SJCRH30 (cell line): ENCODE data around the gene CLIP3. TPM values are rescaled to one million over a fixed set of nuclear protein-coding genes. Genes with fewer than 3 reads are reported as not detected.

Experiments
- DNase-seq, 2 experiments: peaks; one replicate each; pipeline ENCODE4 v3.0.0-alpha.2; 2015 to 2020
- H3K27ac ChIP-seq: fragments of 250-450 bp; sonication (Bioruptor Pico); 2 replicates; pipeline ENCODE4 v1.5.1; 2020; ENCODE audit warnings: mild to moderate bottlenecking, moderate library complexity
- H3K27me3 ChIP-seq: fragments of 250-450 bp; sonication (Bioruptor Pico); 2 replicates; pipeline ENCODE4 v1.5.1; 2020; ENCODE audit warnings: mild to moderate bottlenecking, moderate library complexity
- H3K36me3 ChIP-seq: fragments of 250-450 bp; sonication (Bioruptor Pico); 2 replicates; pipeline ENCODE4 v1.5.1; 2020; ENCODE audit warnings: mild to moderate bottlenecking, moderate library complexity
- H3K4me1 ChIP-seq: fragments of 250-450 bp; sonication (Bioruptor Pico); 2 replicates; pipeline ENCODE4 v1.5.1; 2020; ENCODE audit warnings: mild to moderate bottlenecking, moderate library complexity
- H3K4me3 ChIP-seq: fragments of 250-450 bp; sonication (Bioruptor Pico); 2 replicates; pipeline ENCODE4 v1.5.1; 2020; ENCODE audit warnings: mild to moderate bottlenecking, moderate library complexity
- H3K9me3 ChIP-seq: fragments of 250-450 bp; sonication (Bioruptor Pico); replicated peaks from 2 replicates; pipeline ENCODE4 v1.5.1; 2020; ENCODE audit warnings: mild to moderate bottlenecking, moderate library complexity
- total RNA-seq: library from RNA; depleted of rRNA; stranded (reverse); fragments of >200 nt; shearing (Covaris generic); gene quantifications from 2 replicates; pipeline ENCODE4 v1.2.3, GENCODE V29; 2014

Gene CLIP3
- total RNA-seq, 1 experiment from 2014 or later, result 1.6 TPM

- Histone ChIP-seq H3K4me1 (no peaks in the 10 kb centered on the region), H3K36me3 (peaks cover 5% of the 10 kb centered on the region; the same call in 1 of the 2 replicates), H3K27me3 (no peaks in the 10 kb centered on the region), H3K27ac (no peak overlapping the region), H3K9me3 (no peaks in the 10 kb centered on the region), H3K4me3 (no peak overlapping the region)
- DNase-seq, result no peak
Measured at GRCh38 chr19:36028313-36029041, 4.2 kb downstream of the CLIP3 start.

- Histone ChIP-seq H3K4me1 (no peaks in the 10 kb centered on the region), H3K4me3 (no peak overlapping the region), H3K9me3 (no peaks in the 10 kb centered on the region), H3K36me3 (peaks cover 5% of the 10 kb centered on the region; the same call in 1 of the 2 replicates), H3K27ac (no peak overlapping the region), H3K27me3 (no peaks in the 10 kb centered on the region)
- no peak for DNase-seq
Measured at GRCh38 chr19:36027696-36028095, 5.0 kb downstream of the CLIP3 start.

GRCh38 chr19:36026091-36026876 is 6.4 kb downstream of the CLIP3 start:
- no peaks in the 10 kb centered on the region for H3K9me3 ChIP-seq
- peaks cover 8% of the 10 kb centered on the region for H3K36me3 ChIP-seq
- no peak overlapping the region for H3K4me3 ChIP-seq
- no peak overlapping the region for H3K27ac ChIP-seq
- no peak for DNase-seq
- no peaks in the 10 kb centered on the region for H3K4me1 ChIP-seq
- H3K27me3 ChIP-seq, result no peaks in the 10 kb centered on the region

- Histone ChIP-seq H3K27me3 (no peaks in the 10 kb centered on the region), H3K36me3 (peaks cover 8% of the 10 kb centered on the region), H3K27ac (no peak overlapping the region), H3K4me1 (no peaks in the 10 kb centered on the region), H3K9me3 (no peaks in the 10 kb centered on the region), H3K4me3 (no peak overlapping the region)
- no peak for DNase-seq
Measured at GRCh38 chr19:36025541-36025940, 7.1 kb downstream of the CLIP3 start.

- H3K27me3 ChIP-seq, result no peaks in the 10 kb centered on the region
- peaks cover 8% of the 10 kb centered on the region for H3K36me3 ChIP-seq
- no peak for DNase-seq
- no peak overlapping the region for H3K4me3 ChIP-seq
- no peaks in the 10 kb centered on the region for H3K9me3 ChIP-seq
- no peaks in the 10 kb centered on the region for H3K4me1 ChIP-seq
- no peak overlapping the region for H3K27ac ChIP-seq
Measured at GRCh38 chr19:36023432-36023831, 9.2 kb downstream of the CLIP3 start.

- H3K4me1 ChIP-seq, result peaks cover 3% of the 10 kb centered on the region; the same call in 1 of the 2 replicates
- no peak overlapping the region for H3K27ac ChIP-seq
- peaks cover 3% of the 10 kb centered on the region for H3K36me3 ChIP-seq
- no peak overlapping the region for H3K4me3 ChIP-seq
- H3K27me3 ChIP-seq, result no peaks in the 10 kb centered on the region
- no peak for DNase-seq
- H3K9me3 ChIP-seq, result no peaks in the 10 kb centered on the region
Measured at GRCh38 chr19:36019061-36019670, 13.5 kb downstream of the CLIP3 start.

GRCh38 chr19:36014012-36014924 is 18.4 kb downstream of the CLIP3 start, which contains the start of gene ALKBH6:
Gene ALKBH6, minus strand, starts transcription at chr19:36014213. Its CDS starts 816 bp downstream, at chr19:36013397.
- peak; percentile 100 for DNase-seq
- no peaks in the 10 kb centered on the region for H3K9me3 ChIP-seq

GRCh38 chr19:36013280-36014011 is 19.2 kb downstream of the CLIP3 start:
- Histone ChIP-seq H3K27me3 (no peaks in the 10 kb centered on the region), H3K4me1 (peaks cover 3% of the 10 kb centered on the region; the same call in 1 of the 2 replicates), H3K36me3 (no peaks in the 10 kb centered on the region), H3K4me3 (peak overlapping the region; percentile 67), H3K27ac (peak overlapping the region; percentile 36), H3K9me3 (no peaks in the 10 kb centered on the region)
- no peak for DNase-seq

More at GRCh38 chr19:36014012-36014924, 18.4 kb downstream of the CLIP3 start, which contains the start of gene ALKBH6:
- Histone ChIP-seq H3K27ac (peak within 1 kb of the TSS; percentile 36), H3K4me1 (peaks cover 3% of the 10 kb centered on the region; the same call in 1 of the 2 replicates), H3K36me3 (no peaks in the 10 kb centered on the region), H3K4me3 (peak within 1 kb of the TSS; percentile 67), H3K27me3 (no peaks in the 10 kb centered on the region)

GRCh38 chr19:36010402-36010801 is 22.3 kb downstream of the CLIP3 start:
- H3K36me3 ChIP-seq, result no peaks in the 10 kb centered on the region

GRCh38 chr19:36009633-36010379 is 22.9 kb downstream of the CLIP3 start:
- no peaks in the 10 kb centered on the region for H3K9me3 ChIP-seq
- H3K4me1 ChIP-seq, result no peaks in the 10 kb centered on the region
- no peaks in the 10 kb centered on the region for H3K36me3 ChIP-seq
- no peak for DNase-seq
- no peak overlapping the region for H3K27ac ChIP-seq
- H3K4me3 ChIP-seq, result no peak overlapping the region
- H3K27me3 ChIP-seq, result no peaks in the 10 kb centered on the region

More at GRCh38 chr19:36010402-36010801, 22.3 kb downstream of the CLIP3 start:
- DNase-seq, result no peak
- H3K4me1 ChIP-seq, result peaks cover 3% of the 10 kb centered on the region; the same call in 1 of the 2 replicates
- no peaks in the 10 kb centered on the region for H3K9me3 ChIP-seq
- H3K27ac ChIP-seq, result no peak overlapping the region
- H3K4me3 ChIP-seq, result no peak overlapping the region
- H3K27me3 ChIP-seq, result no peaks in the 10 kb centered on the region

GRCh38 chr19:36009220-36009619 is 23.5 kb downstream of the CLIP3 start:
- H3K4me1 ChIP-seq, result no peaks in the 10 kb centered on the region
- DNase-seq, result no peak
- H3K27me3 ChIP-seq, result no peaks in the 10 kb centered on the region
- H3K4me3 ChIP-seq, result no peak overlapping the region
- H3K27ac ChIP-seq, result no peak overlapping the region
- no peaks in the 10 kb centered on the region for H3K9me3 ChIP-seq
- H3K36me3 ChIP-seq, result no peaks in the 10 kb centered on the region

GRCh38 chr19:36008336-36008978 is 24.2 kb downstream of the CLIP3 start, which contains the start of gene SYNE4:
Gene SYNE4, minus strand, starts transcription at chr19:36008813. Its CDS starts 132 bp downstream, at chr19:36008681.
- Histone ChIP-seq H3K36me3 (no peaks in the 10 kb centered on the region), H3K9me3 (no peaks in the 10 kb centered on the region), H3K4me1 (no peaks in the 10 kb centered on the region), H3K27ac (no peak within 1 kb of the TSS), H3K4me3 (no peak within 1 kb of the TSS), H3K27me3 (no peaks in the 10 kb centered on the region)
- DNase-seq, result no peak
